ENCODE data around the gene NTM.

NTM gene

DNA sequence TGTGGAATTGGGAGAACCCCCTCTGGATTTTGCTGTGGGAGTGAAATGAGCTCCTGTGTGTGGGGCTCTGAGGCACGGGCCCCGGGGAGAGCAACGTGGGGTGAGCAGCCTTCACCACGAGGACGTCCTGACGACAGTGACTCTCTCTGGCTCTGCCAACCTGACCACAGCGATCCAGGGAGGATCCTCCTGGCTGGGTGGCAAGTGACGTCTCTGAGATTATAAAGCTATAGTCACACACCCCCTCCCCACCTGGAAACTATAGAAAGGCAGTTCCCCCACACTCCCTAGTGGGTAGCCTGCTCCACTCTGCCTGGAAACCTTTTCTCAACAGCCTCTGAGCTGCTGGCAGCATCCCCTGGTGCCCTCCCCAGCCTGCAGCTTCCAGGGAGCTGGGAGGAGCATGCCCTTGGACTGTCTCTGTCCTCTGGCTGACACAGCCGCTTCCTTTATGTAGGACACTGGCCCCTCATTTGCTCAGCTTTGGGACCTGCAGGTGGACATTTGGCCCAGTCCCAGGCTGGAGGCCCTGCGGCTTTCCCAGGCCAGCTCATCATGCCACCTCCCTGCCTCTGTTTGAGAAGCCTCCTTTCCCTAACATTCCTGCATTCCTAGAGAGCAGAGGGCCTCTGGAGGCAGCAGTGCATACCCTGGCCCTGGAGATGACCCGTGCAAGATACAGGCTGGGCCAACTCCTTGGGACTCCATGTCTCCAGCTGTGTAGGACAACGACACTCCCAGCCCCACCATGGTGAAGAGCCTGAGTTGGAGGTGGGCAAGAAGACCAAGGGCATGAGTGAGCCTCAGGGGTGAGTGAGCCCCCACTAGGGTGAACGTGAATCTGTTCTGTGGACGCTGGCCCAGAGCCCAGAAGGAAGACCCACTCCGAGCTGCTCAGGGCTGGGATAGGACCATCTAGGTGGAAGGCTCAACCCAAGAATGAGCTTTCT lies 314.0 kb downstream of the NTM start (continued):
- no peak for TF ChIP-seq GLIS2 (tag by site-specific recombination; IDR thresholded peaks at IDR 0.05)
- no peak for TF ChIP-seq GLIS1 (tag by site-specific recombination; IDR thresholded peaks at IDR 0.05)
- TF ChIP-seq, protein P1, sequence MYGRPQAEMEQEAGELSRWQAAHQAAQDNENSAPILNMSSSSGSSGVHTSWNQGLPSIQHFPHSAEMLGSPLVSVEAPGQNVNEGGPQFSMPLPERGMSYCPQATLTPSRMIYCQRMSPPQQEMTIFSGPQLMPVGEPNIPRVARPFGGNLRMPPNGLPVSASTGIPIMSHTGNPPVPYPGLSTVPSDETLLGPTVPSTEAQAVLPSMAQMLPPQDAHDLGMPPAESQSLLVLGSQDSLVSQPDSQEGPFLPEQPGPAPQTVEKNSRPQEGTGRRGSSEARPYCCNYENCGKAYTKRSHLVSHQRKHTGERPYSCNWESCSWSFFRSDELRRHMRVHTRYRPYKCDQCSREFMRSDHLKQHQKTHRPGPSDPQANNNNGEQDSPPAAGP (tag by site-specific recombination; IDR thresholded peaks at IDR 0.05): no peak
- TF ChIP-seq KLF10 (tag by site-specific recombination; IDR thresholded peaks at IDR 0.05): no peak
- TF ChIP-seq, protein P2, sequence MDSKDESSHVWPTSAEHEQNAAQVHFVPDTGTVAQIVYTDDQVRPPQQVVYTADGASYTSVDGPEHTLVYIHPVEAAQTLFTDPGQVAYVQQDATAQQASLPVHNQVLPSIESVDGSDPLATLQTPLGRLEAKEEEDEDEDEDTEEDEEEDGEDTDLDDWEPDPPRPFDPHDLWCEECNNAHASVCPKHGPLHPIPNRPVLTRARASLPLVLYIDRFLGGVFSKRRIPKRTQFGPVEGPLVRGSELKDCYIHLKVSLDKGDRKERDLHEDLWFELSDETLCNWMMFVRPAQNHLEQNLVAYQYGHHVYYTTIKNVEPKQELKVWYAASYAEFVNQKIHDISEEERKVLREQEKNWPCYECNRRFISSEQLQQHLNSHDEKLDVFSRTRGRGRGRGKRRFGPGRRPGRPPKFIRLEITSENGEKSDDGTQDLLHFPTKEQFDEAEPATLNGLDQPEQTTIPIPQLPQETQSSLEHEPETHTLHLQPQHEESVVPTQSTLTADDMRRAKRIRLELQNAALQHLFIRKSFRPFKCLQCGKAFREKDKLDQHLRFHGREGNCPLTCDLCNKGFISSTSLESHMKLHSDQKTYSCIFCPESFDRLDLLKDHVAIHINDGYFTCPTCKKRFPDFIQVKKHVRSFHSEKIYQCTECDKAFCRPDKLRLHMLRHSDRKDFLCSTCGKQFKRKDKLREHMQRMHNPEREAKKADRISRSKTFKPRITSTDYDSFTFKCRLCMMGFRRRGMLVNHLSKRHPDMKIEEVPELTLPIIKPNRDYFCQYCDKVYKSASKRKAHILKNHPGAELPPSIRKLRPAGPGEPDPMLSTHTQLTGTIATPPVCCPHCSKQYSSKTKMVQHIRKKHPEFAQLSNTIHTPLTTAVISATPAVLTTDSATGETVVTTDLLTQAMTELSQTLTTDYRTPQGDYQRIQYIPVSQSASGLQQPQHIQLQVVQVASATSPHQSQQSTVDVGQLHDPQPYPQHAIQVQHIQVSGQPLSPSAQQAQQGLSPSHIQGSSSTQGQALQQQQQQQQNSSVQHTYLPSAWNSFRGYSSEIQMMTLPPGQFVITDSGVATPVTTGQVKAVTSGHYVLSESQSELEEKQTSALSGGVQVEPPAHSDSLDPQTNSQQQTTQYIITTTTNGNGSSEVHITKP (tag by site-specific recombination; IDR thresholded peaks at IDR 0.05): no peak

DNA sequence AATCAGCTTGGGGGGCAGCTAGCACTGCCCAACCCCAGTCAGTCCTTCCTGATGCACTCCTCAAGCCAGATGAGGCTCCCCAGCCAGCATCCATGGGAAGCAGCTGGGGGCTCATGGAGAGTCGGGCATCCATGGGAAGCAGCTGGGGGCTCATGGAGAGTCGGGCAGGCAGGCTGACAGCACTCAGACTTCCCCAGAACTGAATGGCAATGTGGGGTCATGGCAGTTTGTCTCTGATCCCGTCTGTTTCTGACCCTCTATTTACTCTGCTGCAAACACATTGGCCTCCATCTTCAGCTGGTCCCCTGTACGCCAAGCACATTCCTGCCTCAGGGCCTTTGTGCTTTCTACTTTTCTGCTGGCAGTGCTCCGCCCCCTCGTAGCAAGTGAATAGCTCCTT lies 314.8 kb downstream of the NTM start:
- no peaks in the 10 kb centered on the region for H3K4me1 ChIP-seq (ENCODE audit: control insufficient read depth, insufficient read depth, low read length)
- H3K27ac ChIP-seq (ENCODE audit: extremely low read depth, low read depth, low read length): no peak overlapping the region
- ChIA-PET POLR2A (no interaction called here), CTCF (interaction anchor here (0.7 to 5.7 kb wide), 4 partner anchors 10 to 334 kb away, joined by 3 to 32 read pairs (median 10); no protein-coding TSS in a partner anchor)
- H3K4me3 ChIP-seq (ENCODE audit: low read depth, low read length): no peak overlapping the region
- H3K36me3 ChIP-seq (ENCODE audit: control insufficient read depth in 2 of 2, insufficient read depth in 1 of 2, low read length in 2 of 2): no peaks in the 10 kb centered on the region
- TF ChIP-seq ZNF202 (tag by site-specific recombination; IDR thresholded peaks at IDR 0.05; ENCODE audit: borderline replicate concordance) (no peak), KLF8 (tag by site-specific recombination; IDR thresholded peaks at IDR 0.05) (no peak), ZNF274 (IDR thresholded peaks at IDR 0.05; ENCODE audit: low read length) (no peak), ZNF274 (tag by site-specific recombination; IDR thresholded peaks at IDR 0.05; ENCODE audit: borderline replicate concordance) (no peak), IKZF3 (tag by site-specific recombination; IDR thresholded peaks at IDR 0.05) (no peak), ZNF311 (tag by site-specific recombination; IDR thresholded peaks at IDR 0.05; ENCODE audit: borderline replicate concordance) (no peak), ZNF529 (tag by site-specific recombination; IDR thresholded peaks at IDR 0.05; ENCODE audit: insufficient replicate concordance) (no peak), ZNF324 (tag by site-specific recombination; IDR thresholded peaks at IDR 0.05) (no peak), ZNF791 (tag by site-specific recombination; IDR thresholded peaks at IDR 0.05) (no peak), ZNF664 (tag by site-specific recombination; IDR thresholded peaks at IDR 0.05) (no peak), ZFP3 (tag by site-specific recombination; IDR thresholded peaks at IDR 0.05; ENCODE audit: low read depth) (no peak), SP2 (tag by site-specific recombination; IDR thresholded peaks at IDR 0.05) (no peak), MEIS1 (CRISPR knock-in tag; IDR thresholded peaks at IDR 0.05; ENCODE audit: borderline replicate concordance) (no peak), ZNF23 (tag by site-specific recombination; IDR thresholded peaks at IDR 0.05; ENCODE audit: borderline replicate concordance) (no peak)
- TF ChIP-seq, protein P3, sequence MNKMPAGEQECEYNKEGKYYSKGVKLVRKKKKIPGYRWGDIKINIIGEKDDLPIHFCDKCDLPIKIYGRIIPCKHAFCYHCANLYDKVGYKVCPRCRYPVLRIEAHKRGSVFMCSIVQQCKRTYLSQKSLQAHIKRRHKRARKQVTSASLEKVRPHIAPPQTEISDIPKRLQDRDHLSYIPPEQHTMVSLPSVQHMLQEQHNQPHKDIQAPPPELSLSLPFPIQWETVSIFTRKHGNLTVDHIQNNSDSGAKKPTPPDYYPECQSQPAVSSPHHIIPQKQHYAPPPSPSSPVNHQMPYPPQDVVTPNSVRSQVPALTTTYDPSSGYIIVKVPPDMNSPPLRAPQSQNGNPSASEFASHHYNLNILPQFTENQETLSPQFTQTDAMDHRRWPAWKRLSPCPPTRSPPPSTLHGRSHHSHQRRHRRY (tag by site-specific recombination; IDR thresholded peaks at IDR 0.05): no peak
- TF ChIP-seq, protein P4, sequence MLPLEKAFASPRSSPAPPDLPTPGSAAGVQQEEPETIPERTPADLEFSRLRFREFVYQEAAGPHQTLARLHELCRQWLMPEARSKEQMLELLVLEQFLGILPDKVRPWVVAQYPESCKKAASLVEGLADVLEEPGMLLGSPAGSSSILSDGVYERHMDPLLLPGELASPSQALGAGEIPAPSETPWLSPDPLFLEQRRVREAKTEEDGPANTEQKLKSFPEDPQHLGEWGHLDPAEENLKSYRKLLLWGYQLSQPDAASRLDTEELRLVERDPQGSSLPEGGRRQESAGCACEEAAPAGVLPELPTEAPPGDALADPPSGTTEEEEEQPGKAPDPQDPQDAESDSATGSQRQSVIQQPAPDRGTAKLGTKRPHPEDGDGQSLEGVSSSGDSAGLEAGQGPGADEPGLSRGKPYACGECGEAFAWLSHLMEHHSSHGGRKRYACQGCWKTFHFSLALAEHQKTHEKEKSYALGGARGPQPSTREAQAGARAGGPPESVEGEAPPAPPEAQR (tag by site-specific recombination; IDR thresholded peaks at IDR 0.05): no peak
- TF ChIP-seq, protein P5, sequence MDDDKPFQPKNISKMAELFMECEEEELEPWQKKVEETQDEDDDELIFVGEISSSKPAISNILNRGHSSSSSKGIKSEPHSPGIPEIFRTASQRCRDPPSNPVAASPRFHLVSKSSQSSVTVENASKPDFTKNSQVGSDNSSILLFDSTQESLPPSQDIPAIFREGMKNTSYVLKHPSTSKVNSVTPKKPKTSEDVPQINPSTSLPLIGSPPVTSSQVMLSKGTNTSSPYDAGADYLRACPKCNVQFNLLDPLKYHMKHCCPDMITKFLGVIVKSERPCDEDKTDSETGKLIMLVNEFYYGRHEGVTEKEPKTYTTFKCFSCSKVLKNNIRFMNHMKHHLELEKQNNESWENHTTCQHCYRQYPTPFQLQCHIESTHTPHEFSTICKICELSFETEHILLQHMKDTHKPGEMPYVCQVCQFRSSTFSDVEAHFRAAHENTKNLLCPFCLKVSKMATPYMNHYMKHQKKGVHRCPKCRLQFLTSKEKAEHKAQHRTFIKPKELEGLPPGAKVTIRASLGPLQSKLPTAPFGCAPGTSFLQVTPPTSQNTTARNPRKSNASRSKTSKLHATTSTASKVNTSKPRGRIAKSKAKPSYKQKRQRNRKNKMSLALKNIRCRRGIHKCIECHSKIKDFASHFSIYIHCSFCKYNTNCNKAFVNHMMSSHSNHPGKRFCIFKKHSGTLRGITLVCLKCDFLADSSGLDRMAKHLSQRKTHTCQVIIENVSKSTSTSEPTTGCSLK (tag by site-specific recombination; IDR thresholded peaks at IDR 0.05): no peak
- no peaks in the 10 kb centered on the region for H3K9me3 ChIP-seq (ENCODE audit: control insufficient read depth, insufficient read depth, low read depth, low read length)

Measured in HEK293 (cell line).